SK-N-SH (cell line): ENCODE data around the gene NUF2. TPM values are rescaled to one million over a fixed set of nuclear protein-coding genes. Genes with fewer than 3 reads are reported as not detected.

ENCODE experiments used
- CTCF ChIA-PET: fragments of 300-600, 350-600 bp; formaldehyde crosslinking; extraction: SDS; loops from one replicate; lab custom pipeline; 2021; lab: Yijun Ruan, JAX
- POLR2A ChIA-PET: fragments of 350-600 bp; sonication (Branson Sonifier 250); formaldehyde crosslinking; extraction: SDS; loops from one replicate; lab custom pipeline; 2020; ENCODE audit warnings: antibody characterized with exemption, inconsistent platforms; lab: Yijun Ruan, JAX
- DNase-seq: peaks from one replicate; pipeline ENCODE4 v3.0.0; 2012
- H2AFZ ChIP-seq: fragments of 200-600 bp; sonication (generic); 2 replicates; pipeline ENCODE4 v1.8.1; 2016; ENCODE audit warnings: antibody characterized with exemption, mild to moderate bottlenecking, low read depth
- H3F3A ChIP-seq: fragments of 200-600 bp; sonication (generic); replicated peaks from 2 replicates; pipeline ENCODE3; 2016; ENCODE audit warnings: antibody characterized with exemption, mild to moderate bottlenecking; ENCODE audit not compliant: insufficient read depth
- H3K27ac ChIP-seq, 2 experiments: fragments of 200-500 bp in 1 of 2; fragments of 200-600 bp in 1 of 2; sonication (Bioruptor generic) in 1 of 2; sonication (generic), shearing (Covaris generic) in 1 of 2; 2 replicates each; pipeline versions ENCODE4 v1.5.1 to v1.6.1; 2014 to 2016; ENCODE audit warnings: low read depth in 2 of 2, inconsistent platforms in 1 of 2, low read length in 1 of 2, mild to moderate bottlenecking in 1 of 2, mixed read lengths in 1 of 2
- H3K27me3 ChIP-seq: fragments of 200-600 bp; sonication (generic), shearing (Covaris generic); 2 replicates; pipeline ENCODE4 v1.6.1; 2016; ENCODE audit warnings: mixed run types; ENCODE audit not compliant: insufficient read depth
- H3K36me3 ChIP-seq, 2 experiments: fragments of 200-500 bp in 1 of 2; fragments of 200-600 bp in 1 of 2; sonication (Bioruptor generic) in 1 of 2; sonication (generic) in 1 of 2; replicated peaks in 1 of 2; 2 replicates each; pipeline versions ENCODE3 to v1.5.1; 2014 to 2016; ENCODE audit warnings: low read length in 1 of 2, mild to moderate bottlenecking in 1 of 2; ENCODE audit not compliant: insufficient read depth in 2 of 2, control insufficient read depth in 1 of 2
- H3K4me1 ChIP-seq, 2 experiments: fragments of 200-500 bp in 1 of 2; fragments of 200-600 bp in 1 of 2; sonication (Bioruptor generic) in 1 of 2; sonication (generic), shearing (Covaris generic) in 1 of 2; 2 replicates each; pipeline versions ENCODE4 v1.5.1 to v1.6.1; 2014 to 2016; ENCODE audit warnings: low read depth in 1 of 2, low read length in 1 of 2, mixed run types in 1 of 2; ENCODE audit not compliant: insufficient read depth in 2 of 2, control insufficient read depth in 1 of 2
- H3K4me2 ChIP-seq: fragments of 200-600 bp; sonication (generic), shearing (Covaris generic); 2 replicates; pipeline ENCODE4 v1.6.1; 2017; ENCODE audit warnings: mixed run types
- H3K4me3 ChIP-seq, 2 experiments: fragments of 200-500 bp in 1 of 2; fragments of 200-600 bp in 1 of 2; sonication (Bioruptor generic) in 1 of 2; sonication (generic), shearing (Covaris generic) in 1 of 2; 2 replicates each; pipeline versions ENCODE4 v1.5.1 to v1.8.1; 2014 to 2016; ENCODE audit warnings: low read depth in 2 of 2, inconsistent platforms in 1 of 2, low read length in 1 of 2, mild to moderate bottlenecking in 1 of 2, mixed read lengths in 1 of 2, moderate library complexity in 1 of 2
- H3K79me2 ChIP-seq: fragments of 200-600 bp; sonication (generic); 2 replicates; pipeline ENCODE4 v1.8.1; 2017; ENCODE audit warnings: mild to moderate bottlenecking; ENCODE audit not compliant: insufficient read depth
- H3K9ac ChIP-seq: fragments of 200-600 bp; sonication (generic); 2 replicates; pipeline ENCODE4 v1.6.1; 2017; ENCODE audit warnings: mixed run types
- H3K9me2 ChIP-seq: fragments of 200-600 bp; sonication (generic); 2 replicates; pipeline ENCODE4 v1.6.1; 2017; ENCODE audit warnings: mixed run types
- H3K9me3 ChIP-seq: fragments of 200-600 bp; sonication (generic); 2 replicates; pipeline ENCODE4 v1.6.1; 2017; ENCODE audit warnings: mixed run types, mild to moderate bottlenecking, moderate library complexity
- H4K20me1 ChIP-seq: fragments of 200-600 bp; sonication (generic); 2 replicates; pipeline ENCODE4 v1.6.1; 2017; ENCODE audit warnings: mild to moderate bottlenecking, mixed run types; ENCODE audit not compliant: insufficient read depth
- ELF1 ChIP-seq: IDR thresholded peaks from 2 replicates; pipeline ENCODE4 v1.4.0; 2012
- GABPA ChIP-seq: IDR thresholded peaks from 2 replicates; pipeline ENCODE4 v1.4.0; 2012; ENCODE audit warnings: low read depth, mild to moderate bottlenecking
- GATA2 ChIP-seq: sonication (generic); formaldehyde crosslinking; IDR thresholded peaks from 2 replicates; pipeline ENCODE4 v1.5.0; 2020; ENCODE audit warnings: mild to moderate bottlenecking, missing genetic modification reagents
- IRF3 ChIP-seq: fragments of 150-350 bp; IDR thresholded peaks from 2 replicates; pipeline ENCODE4 v1.6.1; 2016; ENCODE audit warnings: mild to moderate bottlenecking, low read depth, low read length
- MXI1 ChIP-seq: IDR thresholded peaks from 2 replicates; pipeline ENCODE4 v1.6.1; 2012; ENCODE audit warnings: mild to moderate bottlenecking, low read depth, low read length, improper control_type of control experiment
- NFIC ChIP-seq: IDR thresholded peaks from 2 replicates; pipeline ENCODE4 v1.4.0; 2012; ENCODE audit warnings: borderline replicate concordance
- PBX3 ChIP-seq: IDR thresholded peaks from 2 replicates; pipeline ENCODE4; 2012
- POLR2AphosphoS5 ChIP-seq: IDR thresholded peaks from 2 replicates; pipeline ENCODE4 v1.6.1; 2012; ENCODE audit warnings: low read depth, low read length
- RAD21 ChIP-seq: IDR thresholded peaks from 2 replicates; pipeline ENCODE4 v1.6.1; 2012; ENCODE audit warnings: mild to moderate bottlenecking, low read length
- RCOR1 ChIP-seq: fragments of 150-350 bp; IDR thresholded peaks from 2 replicates; pipeline ENCODE4 v1.6.1; 2017; ENCODE audit warnings: antibody characterized with exemption, low read length
- REST ChIP-seq: IDR thresholded peaks from 2 replicates; pipeline ENCODE4 v1.6.1; 2012; ENCODE audit warnings: mild to moderate bottlenecking, low read depth, low read length, moderate library complexity
- RXRA ChIP-seq: IDR thresholded peaks from 2 replicates; pipeline ENCODE4 v1.4.0; 2012; ENCODE audit warnings: low read depth, mild to moderate bottlenecking, borderline replicate concordance
- SMC3 ChIP-seq: IDR thresholded peaks from 2 replicates; pipeline ENCODE4 v1.6.1; 2012; ENCODE audit warnings: low read depth, low read length, improper control_type of control experiment
- TEAD4 ChIP-seq: IDR thresholded peaks from 2 replicates; pipeline ENCODE4 v1.4.0; 2012; ENCODE audit warnings: mild to moderate bottlenecking, borderline replicate concordance; ENCODE audit not compliant: insufficient read depth
- USF1 ChIP-seq: IDR thresholded peaks from 2 replicates; pipeline ENCODE4 v1.4.0; 2012; ENCODE audit warnings: low read depth, borderline replicate concordance
- ZBTB33 ChIP-seq: IDR thresholded peaks from 2 replicates; pipeline ENCODE4 v1.4.0; 2012; ENCODE audit warnings: low read depth, borderline replicate concordance
- WGBS: methylation state at CpG from one replicate; pipeline ENCODE4 v1.1.6; 2017; ENCODE audit warnings: low lambda C conversion rate; 5-methylcytosine and 5-hydroxymethylcytosine counted together
- polyA plus RNA-seq, 3 experiments: library from polyadenylated mRNA; depleted of rRNA; stranded (reverse); fragments of >200 nt; gene quantifications; 2 replicates each; pipeline ENCODE4 v1.2.3, GENCODE V29; 2012

Gene NUF2
- polyA plus RNA-seq, 1 of the 3 experiments (the other 2 are of a cell fraction) = 11.3 TPM

- no peaks in the 10 kb centered on the region for H3K79me2 ChIP-seq
- 31% methylated on average over 5 of the region's 5 CpGs for WGBS
Observed at GRCh38 chr1:163399001-163399400, 77.2 kb downstream of the NUF2 start.

More at GRCh38 chr1:163399001-163399400, 77.2 kb downstream of the NUF2 start:
- Histone ChIP-seq H2AFZ (no peak overlapping the region), H3K9me3 (no peaks in the 10 kb centered on the region), H3K4me1 (no peaks in the 10 kb centered on the region; a peak in 1 of 4 replicates), H3K27me3 (no peaks in the 10 kb centered on the region; the same call in 1 of the 2 replicates), H3K27ac (no peak overlapping the region), H3K4me2 (no peak overlapping the region), H3K9ac (no peak overlapping the region), H3K4me3 (no peak overlapping the region), H4K20me1 (no peaks in the 10 kb centered on the region), H3F3A (no peaks in the 10 kb centered on the region), H3K36me3 (no peaks in the 10 kb centered on the region), H3K9me2 (no peaks in the 10 kb centered on the region)
- DNase-seq = no peak
- ChIA-PET POLR2A (no interaction called here), CTCF (interaction anchor here (0.8 to 1.8 kb wide), 2 partner anchors 12 to 14 kb away, joined by 3 to 11 read pairs; no protein-coding TSS in a partner anchor)
- TF ChIP-seq ELF1 = no peak
- TF ChIP-seq PBX3 = no peak
- TF ChIP-seq USF1 = no peak
- no peak for TF ChIP-seq RXRA
- no peak for TF ChIP-seq RAD21
- no peak for TF ChIP-seq MXI1
- no peak for TF ChIP-seq SMC3
- TF ChIP-seq ZBTB33 = no peak
- no peak for TF ChIP-seq GATA2 (CRISPR knock-in tag)
- TF ChIP-seq RCOR1 = no peak
- TF ChIP-seq POLR2AphosphoS5 = no peak
- no peak for TF ChIP-seq IRF3
- no peak for TF ChIP-seq NFIC
- TF ChIP-seq REST = no peak
- TF ChIP-seq GABPA = no peak
- no peak for TF ChIP-seq TEAD4
